DND-41 (cell line): ENCODE measurements around the gene U2AF1L4.

Source experiments
- EZH2 ChIP-seq: IDR thresholded peaks from 3 replicates; pipeline ENCODE4 v1.6.1; 2012; ENCODE audit warnings: borderline replicate concordance, low read depth, mild to moderate bottlenecking, moderate library complexity, low read length, inconsistent platforms; ENCODE audit not compliant: severe bottlenecking
- TF ChIP-seq, protein P1 (sequence below): IDR thresholded peaks from 2 replicates; pipeline ENCODE4 v1.5.1; 2012; ENCODE audit warnings: borderline replicate concordance, low read length, moderate library complexity, mild to moderate bottlenecking; ENCODE audit not compliant: poor library complexity, severe bottlenecking; ENCODE audit errors: extremely low read depth

GRCh38 chr19:35734273-35734672, 10.9 kb downstream of the U2AF1L4 start:
- TF ChIP-seq, protein P1, sequence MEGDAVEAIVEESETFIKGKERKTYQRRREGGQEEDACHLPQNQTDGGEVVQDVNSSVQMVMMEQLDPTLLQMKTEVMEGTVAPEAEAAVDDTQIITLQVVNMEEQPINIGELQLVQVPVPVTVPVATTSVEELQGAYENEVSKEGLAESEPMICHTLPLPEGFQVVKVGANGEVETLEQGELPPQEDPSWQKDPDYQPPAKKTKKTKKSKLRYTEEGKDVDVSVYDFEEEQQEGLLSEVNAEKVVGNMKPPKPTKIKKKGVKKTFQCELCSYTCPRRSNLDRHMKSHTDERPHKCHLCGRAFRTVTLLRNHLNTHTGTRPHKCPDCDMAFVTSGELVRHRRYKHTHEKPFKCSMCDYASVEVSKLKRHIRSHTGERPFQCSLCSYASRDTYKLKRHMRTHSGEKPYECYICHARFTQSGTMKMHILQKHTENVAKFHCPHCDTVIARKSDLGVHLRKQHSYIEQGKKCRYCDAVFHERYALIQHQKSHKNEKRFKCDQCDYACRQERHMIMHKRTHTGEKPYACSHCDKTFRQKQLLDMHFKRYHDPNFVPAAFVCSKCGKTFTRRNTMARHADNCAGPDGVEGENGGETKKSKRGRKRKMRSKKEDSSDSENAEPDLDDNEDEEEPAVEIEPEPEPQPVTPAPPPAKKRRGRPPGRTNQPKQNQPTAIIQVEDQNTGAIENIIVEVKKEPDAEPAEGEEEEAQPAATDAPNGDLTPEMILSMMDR, result no peak
- no peak for TF ChIP-seq EZH2
